ENCODE results near the gene EGR2.

Gene EGR2

DNA sequence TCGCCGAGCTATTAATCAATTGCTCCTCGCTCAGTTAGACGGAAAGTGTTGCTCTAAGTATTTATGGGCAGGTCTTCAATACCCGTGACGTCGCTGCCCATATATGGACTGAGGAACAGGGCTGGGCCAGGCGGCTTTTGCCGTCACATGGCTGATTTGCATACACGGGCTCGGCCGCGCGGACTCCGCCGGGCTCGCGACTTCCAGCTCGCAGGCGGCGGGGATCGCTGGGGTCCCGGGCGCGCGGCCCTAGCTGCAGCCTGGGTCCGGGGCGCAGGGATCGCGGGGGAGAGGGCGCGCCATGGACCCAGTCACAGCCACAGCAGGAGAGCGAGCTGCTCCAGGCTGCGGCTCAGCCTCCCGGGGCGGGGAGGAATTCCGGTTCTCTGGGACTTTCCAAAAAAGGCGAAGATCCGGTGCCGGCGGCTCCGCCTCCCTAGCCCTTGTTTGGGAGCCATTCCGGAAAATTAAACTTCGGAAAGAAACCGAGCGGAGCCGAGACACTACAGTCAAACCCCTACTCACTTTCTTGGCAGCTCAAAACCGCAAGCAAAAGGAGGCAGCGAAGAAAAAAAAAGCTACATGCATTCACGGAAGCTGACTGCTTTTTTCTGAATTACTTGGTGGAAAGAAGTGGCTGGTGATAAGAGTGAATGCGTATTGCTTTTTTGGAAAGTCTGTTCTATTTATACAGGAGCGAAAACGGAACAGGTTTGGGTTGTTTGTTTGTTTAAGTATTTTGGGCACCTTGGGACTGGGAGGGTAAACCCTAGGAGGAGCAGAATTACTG is at the start of gene EGR2:
EGR2 (minus strand) TSS at position 36 of the 790 bp plus-strand sequence. CDS start 337 bp downstream, outside the sequence.
- peak; percentile 97 for DNase-seq

DNA sequence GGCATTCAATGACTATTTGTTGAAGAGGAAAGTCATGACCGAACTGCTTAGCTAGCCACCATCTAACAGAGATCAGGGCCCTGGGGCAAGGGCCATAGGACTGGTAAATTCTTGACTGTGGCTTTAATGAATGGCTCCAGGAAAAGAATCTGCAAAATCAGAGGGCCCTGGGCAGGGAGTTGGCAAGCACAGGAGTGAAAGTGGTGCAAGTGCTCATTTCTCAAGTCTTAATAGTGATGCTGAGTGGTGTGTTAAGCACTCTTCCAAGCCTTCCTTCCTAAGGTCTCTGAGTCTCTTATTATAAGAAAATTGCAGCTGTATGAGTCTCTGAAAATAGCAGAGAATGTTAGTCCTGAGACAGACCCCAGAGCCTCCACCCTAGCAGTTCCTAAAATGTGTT is 46.3 kb upstream of the EGR2 start:
- no peak for DNase-seq

DNA sequence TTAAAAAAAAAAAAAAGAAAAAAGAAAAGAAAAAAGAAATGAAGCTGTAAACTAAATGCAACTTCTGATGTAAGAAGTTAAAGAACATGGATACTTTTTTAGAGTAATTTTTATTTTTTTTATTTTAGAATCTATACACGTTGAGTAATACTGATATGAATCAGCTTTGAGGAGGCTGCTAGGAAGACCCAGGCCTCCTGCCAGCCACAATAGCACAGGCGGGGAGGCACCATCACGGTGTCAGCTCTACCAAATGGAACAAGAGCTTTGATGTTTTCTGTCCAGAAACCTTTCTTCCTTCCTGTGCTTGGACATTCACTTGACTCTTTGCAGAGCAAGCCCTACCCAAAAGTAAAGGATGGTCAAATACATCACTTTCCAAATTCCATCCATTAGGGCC is 45.3 kb upstream of the EGR2 start:
- DNase-seq: no peak

DNA sequence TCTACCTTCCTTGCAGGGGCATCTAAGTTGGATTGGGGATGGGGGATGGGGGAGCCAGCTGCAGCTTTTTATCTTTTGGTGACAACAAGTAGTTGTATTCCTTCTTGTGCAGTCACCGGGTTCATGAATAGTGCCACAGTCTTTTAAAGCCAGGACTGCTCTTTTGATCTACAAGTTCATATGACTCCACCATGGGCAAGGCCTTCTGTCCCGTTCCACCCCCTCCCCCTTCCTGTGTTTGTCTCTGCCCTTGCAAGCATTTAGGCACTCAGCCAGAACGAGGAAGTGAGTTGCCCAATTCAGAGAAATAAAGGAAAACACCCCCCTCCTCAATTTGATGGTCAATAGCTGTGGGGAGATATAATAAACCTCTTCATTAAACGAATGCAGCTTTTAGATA is 44.8 kb upstream of the EGR2 start:
- no peak for DNase-seq

DNA sequence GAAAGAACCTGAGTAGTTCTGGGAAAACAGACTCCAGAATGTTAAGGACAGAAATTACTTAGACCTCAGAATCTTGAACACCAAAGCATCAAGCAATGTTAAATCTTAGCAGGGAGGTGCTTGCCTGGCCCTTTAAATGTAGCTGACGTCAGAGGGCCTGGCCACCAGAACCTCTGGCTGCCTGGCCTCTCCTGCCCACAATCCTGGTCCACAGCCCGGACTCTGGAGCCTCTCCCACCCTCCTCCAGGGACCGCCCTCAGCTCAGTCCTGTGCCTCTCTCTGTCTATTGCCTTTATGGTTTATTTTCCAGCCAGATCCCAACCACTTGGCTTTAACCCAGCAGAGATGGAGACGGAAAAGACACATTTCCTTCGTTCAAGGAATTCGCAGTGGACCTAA is 42.2 kb upstream of the EGR2 start:
- DNase-seq: no peak

DNA sequence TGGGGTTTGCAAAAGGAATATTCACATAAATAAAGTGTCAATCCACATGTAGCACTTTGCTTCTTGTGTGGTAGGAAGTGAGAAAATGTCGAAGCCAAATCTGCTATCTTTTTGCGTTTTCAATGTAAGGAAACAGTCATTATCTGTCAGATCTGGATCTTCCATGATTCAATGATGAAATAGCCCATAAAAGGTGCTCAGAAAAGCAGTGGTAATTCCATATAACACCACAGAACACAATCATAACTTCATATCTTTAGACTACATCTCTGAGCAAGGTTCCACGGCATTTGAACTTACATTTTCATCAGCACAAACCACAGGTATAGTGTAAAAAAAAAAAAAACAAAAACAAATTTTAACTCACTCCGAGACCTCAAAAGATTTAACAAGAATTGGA is 39.9 kb upstream of the EGR2 start:
- DNase-seq: no peak

DNA sequence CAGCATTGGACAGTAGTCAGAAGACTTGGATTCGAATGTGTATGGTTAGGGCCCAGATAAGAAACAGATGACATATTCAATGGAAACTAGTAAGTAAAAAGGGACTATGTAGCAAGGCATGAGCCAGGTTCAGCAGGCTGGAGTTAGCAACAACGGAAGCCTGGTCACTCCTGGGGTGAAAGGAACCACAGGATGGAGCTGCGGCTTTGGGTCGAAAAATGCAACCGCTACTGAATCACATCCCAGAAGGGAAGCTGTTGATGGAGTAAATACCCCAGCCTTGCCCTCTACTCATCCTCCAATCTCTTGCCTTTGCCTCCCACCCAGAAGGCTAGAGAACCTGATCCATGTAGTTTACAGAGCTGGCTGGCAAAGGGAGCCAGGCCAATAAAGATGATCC is 37.5 kb upstream of the EGR2 start:
- peak; percentile 60 for DNase-seq

DNA sequence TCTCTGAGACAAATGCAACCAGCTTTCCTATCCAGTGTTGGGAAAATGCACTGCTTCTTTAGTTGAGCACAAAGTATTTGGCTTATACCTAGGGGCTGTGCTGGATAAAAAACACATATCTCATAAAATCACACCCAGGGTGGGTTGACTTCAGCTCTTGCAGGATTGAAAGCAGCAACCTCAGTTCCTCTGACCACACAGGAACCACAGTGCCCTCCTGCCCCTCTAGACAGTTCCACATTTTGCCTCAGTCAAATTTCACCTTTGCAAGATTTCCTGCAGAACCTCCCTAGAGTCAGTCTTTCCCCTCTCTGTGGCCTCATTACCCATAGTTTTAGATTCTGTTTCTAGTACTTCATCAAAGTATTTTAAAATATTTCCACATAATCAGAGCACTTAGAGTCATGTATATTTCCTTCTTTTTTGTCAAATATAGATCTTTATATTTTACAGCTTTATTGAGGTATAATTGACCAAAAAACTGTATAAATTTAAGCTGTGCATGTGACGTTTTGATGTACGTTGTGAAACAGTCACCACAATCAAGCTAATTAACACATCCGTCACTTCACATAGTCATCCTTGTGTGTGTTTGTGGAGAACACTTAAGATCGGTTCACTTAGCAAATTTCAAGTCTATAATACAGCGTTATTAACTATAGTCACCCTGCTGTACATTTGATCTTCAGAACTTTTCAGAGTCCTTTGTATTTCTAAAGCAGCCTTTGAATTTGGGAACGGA is 37.0 kb upstream of the EGR2 start:
- DNase-seq: peak; percentile 12

DNA sequence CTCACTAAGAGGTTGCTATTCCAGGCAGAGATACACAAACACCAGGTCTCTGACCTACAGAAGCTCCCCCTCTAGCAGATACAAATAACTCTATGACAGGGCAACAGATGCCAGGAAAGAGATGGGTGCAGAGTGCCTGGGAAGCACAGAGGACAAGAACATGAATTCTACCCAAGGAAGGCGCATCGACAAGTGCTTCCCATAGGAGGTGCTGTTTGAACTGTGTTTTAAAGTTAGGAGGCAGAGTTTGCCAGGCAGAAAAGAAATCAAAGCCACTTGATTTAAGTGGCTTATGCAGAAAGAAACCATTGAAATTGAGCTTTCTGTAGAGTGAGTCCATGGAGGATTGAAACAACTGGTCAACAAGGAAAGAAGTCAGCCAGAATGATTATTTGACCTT is 35.3 kb upstream of the EGR2 start:
- peak; percentile 16 for DNase-seq

DNA sequence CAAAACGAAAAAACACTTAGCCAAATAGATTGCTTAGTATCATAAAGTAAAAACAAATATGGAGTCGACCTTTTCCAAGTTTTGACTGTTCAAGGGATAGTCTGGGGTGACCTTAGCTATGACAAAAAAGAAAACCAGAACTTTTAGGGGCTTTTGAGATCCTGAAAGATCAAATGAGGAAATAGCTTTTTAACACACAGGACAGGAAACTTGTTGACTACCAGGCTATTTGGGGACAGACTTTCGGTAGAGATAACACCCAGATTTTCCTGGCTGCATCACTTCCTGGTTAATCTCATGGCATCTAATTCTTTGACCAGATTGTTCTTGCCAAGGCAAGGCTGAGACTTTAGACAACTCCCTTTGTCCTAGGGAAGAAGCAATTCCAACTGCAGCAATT is 34.5 kb upstream of the EGR2 start:
- peak; percentile 49 for DNase-seq

DNA sequence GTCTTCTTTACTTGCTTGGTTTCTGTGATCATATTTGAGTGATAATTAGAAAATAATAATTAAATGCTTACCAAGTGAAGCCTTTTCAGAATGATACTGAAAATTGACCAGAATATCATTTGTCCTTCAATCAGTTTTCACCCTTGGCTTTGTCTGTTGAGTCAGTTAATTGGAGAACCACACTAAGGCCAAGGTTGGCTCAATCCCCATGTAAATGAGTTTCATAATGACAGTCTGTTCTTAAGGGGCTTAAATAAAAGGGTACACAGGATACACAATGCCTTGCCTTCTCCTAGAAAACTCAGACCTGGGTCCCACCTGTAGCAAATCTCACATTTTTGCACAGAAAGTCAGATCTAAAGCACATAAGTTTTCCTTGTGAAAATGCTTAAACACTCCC is 31.3 kb upstream of the EGR2 start:
- DNase-seq: no peak

DNA sequence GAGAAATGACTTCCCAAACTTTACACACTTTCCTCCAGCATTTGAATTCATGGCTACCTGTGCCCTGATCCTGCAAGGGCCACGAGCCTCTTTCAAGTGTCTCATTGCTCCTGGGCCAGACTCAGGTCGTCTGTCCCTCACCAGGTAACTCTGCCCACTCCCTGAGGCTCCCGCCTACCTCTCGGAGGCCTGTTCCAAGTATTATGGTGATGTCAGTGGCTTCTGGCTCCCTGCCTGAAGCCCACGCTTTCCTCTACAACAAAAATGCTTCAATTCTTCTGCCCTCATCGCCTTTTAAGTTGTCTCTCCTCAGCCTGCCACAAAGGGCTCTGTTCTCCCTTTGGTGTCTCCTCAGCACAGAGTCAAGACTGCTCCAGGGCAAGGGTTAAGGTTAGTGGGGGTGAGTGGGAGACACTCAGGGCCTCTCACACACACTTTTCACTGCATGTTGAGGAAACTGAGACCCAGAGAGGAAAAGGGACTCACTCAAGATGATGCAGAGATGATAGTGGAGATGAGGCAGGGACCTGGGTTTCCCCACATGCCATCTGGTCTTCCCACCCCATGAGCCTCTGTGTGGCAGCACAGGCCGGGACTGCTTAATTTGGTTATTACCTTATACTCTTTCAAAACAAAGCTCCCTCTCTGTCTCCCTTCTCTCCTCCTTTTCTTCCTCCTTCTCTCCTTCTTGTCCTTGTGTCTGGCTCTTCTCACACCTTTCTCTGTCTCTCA is 28.3 kb upstream of the EGR2 start:
- DNase-seq: no peak

DNA sequence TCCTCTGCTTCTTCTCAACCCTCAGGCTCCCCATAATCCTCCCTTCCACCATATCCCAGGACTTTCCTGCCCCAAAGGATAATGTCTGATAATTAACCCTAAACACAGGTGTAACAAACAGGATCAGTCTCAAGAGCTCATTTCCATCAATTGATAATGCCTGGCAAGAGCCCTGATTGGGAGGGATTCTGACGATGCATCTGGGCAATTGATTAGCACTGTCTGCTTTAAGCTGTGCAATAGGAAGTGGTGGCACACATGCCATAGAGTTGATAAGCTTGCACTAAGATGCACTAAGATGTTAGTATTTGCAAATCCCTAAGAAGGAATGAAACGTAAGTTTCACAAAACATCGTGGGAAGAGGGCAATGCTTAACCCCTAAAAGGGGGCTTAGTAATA is 27.4 kb upstream of the EGR2 start:
- DNase-seq: no peak

DNA sequence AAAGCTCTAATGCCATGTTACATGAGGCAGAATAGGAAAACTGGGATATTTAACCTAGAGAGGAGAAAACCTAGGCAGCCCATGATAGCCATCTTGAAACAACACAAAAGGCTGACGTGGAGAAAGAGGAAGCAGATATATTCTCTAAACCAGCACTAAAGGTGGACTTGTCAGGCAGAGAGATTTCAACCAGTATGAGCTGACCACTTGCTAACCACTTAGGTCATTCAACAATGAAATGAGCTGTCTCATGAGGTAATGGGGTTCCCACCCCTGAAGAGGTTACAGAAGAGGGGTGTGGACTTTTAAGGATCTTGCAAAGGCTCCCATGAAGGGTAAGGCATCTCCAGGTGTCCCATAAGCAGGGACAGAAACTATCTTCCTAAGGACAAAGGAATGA is 26.8 kb upstream of the EGR2 start:
- DNase-seq: no peak

DNA sequence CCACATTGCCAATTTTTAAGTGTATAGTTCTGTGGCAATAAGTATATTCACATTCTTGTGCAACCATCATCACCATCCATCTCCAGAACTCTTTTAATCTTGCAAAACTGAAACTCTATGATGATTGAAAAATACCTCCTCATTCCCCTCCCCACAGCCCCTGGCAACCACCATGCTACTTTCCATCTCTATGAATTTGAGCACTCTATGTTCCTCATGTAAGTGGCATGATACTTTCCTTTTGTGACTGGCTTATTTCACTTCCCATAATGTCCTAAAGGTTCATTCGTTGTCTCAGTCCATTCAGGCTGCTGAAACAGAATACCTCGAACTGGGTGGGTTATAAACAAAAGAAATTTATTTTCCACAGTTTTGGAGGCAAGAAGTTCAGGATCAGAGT is 23.4 kb upstream of the EGR2 start:
- peak; percentile 64 for DNase-seq

DNA sequence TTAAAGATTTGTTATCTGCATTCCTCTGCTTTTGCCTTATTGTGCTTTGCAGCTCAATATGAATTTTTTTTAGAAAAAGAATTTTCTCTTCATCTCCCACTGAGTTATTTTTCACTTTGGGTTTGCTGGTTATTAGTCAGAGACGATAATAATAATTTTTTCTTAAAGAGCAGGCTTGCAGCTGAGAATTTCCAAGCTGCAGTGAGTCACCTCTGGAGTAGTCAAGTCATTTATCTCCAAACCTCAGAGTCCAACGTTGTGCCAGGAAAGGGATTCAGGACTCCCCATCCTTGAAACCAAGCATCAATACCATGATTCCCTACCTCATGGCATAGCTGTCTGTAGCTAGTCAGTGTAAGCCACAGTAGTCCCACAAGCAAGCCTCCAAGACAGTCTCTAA is 15.2 kb upstream of the EGR2 start:
- no peak for DNase-seq

DNA sequence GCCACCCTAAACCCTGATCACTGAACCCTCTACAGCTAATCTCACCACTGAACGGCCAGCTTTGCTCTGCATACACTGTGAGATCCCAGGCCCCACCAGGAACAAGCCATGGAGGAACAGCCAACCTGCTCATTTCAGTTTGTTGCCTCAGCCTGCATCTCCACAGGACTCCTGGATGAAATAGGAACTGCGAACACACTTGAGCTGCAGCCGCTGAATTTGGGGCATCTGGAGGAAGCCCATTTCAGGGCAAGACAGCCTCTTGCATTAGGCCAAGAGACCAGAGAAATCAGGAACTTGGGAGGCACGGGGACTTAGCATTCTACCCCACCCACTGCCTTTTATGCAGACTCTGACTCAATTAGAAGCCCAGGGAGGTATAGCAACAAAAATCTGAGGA is 14.5 kb upstream of the EGR2 start:
- peak; percentile 58 for DNase-seq

DNA sequence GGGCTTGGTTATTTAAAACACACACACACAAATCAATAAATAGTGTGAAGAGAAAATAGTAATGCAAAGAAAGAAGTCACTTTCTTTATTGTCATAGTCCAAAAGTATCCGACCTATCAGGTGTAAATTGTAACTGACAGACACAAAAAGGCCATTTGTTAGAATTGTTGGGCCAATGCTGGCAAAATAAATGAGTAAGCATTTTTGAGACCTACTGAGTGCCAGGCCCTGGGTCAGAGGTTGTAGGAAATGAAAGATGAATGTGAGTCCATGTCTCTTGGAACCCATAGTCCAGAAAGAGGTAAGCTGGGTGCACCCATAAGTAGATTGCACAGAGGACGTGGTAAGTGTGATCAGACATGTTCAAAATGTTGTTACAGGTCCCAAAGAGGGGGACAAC is 13.5 kb upstream of the EGR2 start:
- no peak for DNase-seq

DNA sequence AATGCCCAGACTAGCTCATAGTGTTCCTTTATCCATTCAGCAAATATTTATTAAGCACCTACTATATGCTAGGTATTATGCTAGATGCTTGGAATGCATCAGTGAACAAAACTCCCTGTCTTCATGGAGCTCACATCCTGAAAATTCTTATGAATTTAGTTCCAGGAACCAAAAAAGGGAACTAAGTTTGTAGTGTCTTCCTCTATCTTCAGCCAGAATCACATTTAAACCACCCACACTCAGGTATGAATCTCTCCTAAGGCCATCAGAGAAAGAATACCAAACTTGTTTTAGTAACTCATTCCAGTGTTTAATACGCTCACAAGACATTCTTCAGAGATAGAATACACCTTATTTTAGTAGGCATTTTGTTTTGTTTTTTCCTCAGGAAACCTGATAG is 10.1 kb upstream of the EGR2 start:
- DNase-seq: no peak

DNA sequence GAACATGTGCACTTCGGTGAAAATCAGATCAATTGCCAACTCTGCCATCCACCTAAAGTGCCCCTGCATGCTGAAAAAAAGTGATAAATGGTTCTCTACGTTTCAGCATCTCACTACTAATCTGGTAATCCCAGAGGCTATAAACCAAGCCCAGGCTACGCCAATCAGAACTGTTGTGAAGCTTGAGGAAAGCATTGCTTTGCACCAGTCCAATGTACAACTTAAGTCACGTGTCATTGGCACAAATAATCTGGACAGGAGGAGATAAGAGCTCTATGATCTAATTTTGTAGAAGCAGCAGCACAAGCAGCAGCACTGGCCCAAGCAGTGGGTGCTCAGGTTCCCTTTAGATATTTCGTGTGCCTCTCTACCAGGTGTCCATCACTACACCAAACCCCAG is 4.4 kb upstream of the EGR2 start:
- no peak for DNase-seq

DNA sequence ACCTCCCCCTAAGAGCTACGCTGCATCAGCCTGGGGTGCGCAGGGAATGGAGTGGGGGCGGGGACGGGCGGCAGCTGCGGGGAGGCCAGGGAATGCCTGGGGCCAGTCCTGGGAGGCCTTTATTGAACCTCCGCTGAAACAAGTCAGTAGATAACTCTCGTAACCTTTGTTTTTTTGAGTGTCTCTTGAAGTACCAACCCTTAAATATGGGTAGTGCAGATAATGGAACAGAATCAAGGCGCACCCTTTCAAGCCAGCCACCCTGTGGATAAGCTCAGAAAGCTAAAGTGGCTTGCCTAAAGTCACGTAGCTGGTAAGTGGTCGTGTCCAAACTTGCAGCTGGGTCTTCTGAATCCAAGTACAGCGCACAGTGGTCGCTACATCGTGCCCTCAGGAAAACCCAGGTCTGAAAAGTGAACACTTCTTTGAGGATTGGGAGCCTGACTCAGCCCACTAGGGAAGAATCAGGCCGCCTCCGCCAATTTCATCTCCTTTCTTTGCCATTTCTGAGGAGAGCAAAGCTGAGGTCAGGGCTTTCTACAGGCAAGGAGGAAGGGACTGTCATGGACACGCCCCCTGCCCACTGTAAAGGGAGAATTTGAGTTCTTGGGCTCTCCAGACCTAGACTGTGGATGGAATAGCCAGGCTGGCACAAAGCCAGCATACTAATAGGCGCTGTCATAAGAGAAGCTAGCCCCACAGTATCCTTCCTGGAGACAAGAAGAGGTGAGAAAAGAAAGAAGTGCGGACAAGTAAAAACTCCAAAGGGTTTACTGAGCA is 3.2 kb upstream of the EGR2 start:
- no peak for DNase-seq

DNA sequence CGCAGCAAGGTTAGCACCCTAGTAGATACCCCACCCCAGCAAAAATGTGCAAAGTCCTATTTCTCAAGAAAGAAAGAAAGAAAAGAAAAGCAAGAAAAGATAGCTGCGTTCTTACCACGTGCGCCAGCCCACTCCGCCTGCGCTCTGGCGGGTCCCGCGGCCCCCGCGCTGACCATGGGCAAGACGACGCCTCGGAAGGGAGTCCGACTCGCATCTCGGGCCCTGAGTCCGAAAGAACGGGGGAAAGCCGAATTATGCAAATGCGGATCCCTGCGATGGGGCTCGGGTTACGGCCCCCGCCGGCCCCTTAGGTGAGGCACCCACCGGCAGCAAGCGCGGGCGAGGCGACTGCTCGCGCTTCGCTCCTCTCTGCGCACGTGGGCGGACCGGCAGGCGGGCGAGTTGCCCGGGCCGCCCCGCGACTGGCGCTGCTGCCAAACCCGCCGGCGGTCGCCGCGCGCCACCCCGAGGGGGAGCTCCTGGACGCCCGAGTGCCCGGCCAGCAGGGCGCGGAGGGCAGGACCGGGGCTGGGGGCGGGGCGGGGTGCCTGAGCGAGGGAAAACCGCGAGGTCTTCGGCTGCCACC is 2.4 kb upstream of the EGR2 start:
- peak; percentile 58 for DNase-seq
